ENCODE measurements around the gene EPHB4.

DNA sequence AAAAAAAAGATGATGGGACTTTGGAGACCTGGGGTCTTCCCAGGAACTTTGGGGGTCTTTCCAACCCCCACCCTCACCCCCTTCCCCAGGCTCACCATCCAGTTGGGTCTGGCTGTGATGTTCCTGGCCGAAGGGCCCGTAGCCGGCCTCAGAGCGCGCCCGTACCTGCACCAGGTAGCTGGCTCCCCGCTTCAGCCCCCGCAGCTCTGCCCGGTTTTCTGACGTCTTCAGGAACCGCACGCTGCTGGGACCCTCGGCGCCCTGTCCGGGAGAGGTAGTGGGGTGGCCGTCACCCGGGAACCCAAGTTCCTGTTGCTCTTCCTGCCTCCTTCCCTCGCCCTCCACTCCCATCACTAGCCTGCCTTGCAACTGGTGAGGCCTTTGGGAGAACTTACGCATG lies 10.2 kb downstream of the EPHB4 start:
- TF ChIP-seq, protein P1, sequence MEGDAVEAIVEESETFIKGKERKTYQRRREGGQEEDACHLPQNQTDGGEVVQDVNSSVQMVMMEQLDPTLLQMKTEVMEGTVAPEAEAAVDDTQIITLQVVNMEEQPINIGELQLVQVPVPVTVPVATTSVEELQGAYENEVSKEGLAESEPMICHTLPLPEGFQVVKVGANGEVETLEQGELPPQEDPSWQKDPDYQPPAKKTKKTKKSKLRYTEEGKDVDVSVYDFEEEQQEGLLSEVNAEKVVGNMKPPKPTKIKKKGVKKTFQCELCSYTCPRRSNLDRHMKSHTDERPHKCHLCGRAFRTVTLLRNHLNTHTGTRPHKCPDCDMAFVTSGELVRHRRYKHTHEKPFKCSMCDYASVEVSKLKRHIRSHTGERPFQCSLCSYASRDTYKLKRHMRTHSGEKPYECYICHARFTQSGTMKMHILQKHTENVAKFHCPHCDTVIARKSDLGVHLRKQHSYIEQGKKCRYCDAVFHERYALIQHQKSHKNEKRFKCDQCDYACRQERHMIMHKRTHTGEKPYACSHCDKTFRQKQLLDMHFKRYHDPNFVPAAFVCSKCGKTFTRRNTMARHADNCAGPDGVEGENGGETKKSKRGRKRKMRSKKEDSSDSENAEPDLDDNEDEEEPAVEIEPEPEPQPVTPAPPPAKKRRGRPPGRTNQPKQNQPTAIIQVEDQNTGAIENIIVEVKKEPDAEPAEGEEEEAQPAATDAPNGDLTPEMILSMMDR (conservative IDR thresholded peaks at IDR 0.05; ENCODE audit: low read length), result no peak
- no peak for TF ChIP-seq EZH2phosphoT487 (IDR thresholded peaks at IDR 0.05; ENCODE audit: borderline replicate concordance)

All from Loucy (cell line).